Neural progenitor cell (in vitro differentiated cells): ENCODE results near the gene RETNLB.

Experiments used
- EZH2 ChIP-seq: fragments of 200-600 bp; sonication (generic); IDR thresholded peaks from 2 replicates; pipeline ENCODE4 v1.6.1; 2017; ENCODE audit warnings: antibody characterized with exemption, mild to moderate bottlenecking, moderate library complexity
- TF ChIP-seq, protein P1 (sequence below): fragments of 200-600 bp; sonication (generic); IDR thresholded peaks from 2 replicates; pipeline ENCODE4 v1.5.1; 2017; ENCODE audit warnings: antibody characterized with exemption, mild to moderate bottlenecking

DNA sequence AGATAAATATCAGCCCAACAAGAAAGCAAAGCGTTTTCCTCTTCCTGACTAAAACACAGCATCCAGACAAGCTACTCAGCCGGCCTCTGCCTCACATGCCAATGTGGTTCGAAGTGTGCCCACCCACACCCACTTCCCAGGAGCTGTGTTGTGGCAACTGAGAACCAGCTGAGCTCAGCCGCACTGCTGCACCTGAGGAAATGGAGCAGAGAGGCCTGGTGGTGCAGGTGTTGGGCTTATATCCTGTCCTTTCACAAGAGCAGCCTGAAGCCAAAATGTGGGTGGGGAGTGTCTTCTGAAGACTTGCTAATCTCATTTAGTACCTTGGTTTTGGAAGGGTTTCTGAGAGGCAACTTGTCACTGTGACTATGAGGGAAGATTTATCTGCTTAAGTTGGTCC lies 23.0 kb upstream of the RETNLB start:
- TF ChIP-seq EZH2, result no peak
- TF ChIP-seq, protein P1, sequence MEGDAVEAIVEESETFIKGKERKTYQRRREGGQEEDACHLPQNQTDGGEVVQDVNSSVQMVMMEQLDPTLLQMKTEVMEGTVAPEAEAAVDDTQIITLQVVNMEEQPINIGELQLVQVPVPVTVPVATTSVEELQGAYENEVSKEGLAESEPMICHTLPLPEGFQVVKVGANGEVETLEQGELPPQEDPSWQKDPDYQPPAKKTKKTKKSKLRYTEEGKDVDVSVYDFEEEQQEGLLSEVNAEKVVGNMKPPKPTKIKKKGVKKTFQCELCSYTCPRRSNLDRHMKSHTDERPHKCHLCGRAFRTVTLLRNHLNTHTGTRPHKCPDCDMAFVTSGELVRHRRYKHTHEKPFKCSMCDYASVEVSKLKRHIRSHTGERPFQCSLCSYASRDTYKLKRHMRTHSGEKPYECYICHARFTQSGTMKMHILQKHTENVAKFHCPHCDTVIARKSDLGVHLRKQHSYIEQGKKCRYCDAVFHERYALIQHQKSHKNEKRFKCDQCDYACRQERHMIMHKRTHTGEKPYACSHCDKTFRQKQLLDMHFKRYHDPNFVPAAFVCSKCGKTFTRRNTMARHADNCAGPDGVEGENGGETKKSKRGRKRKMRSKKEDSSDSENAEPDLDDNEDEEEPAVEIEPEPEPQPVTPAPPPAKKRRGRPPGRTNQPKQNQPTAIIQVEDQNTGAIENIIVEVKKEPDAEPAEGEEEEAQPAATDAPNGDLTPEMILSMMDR, result no peak
